B cell (primary cell): ENCODE measurements around the gene IGSF22. TPM values are rescaled to one million over a fixed set of nuclear protein-coding genes. Genes with fewer than 3 reads are reported as not detected.

Source experiments
- ATAC-seq: fragments of 200-7000 bp; cut with Tn5 transposase; one replicate; pipeline ENCODE4 v1.10.0; 2021; ENCODE audit warnings: low read depth, mild to moderate bottlenecking, moderate number of reproducible peaks, moderate library complexity
- CTCF ChIA-PET: fragments of 350-600 bp; sonication (Branson Sonifier 250); formaldehyde crosslinking; loops from one replicate; lab custom pipeline; 2021; ENCODE audit warnings: antibody characterized with exemption, inconsistent platforms; lab: Charles Lee
- POLR2A ChIA-PET: fragments of 350-600 bp; sonication (Branson Sonifier 250); formaldehyde crosslinking; loops from one replicate; lab custom pipeline; 2021; ENCODE audit warnings: antibody characterized with exemption; lab: Charles Lee
- DNase-seq: peaks from one replicate; pipeline ENCODE4 v3.0.0; 2013
- H2AFZ ChIP-seq: 2 replicates; pipeline ENCODE4 v1.6.1; 2012; ENCODE audit warnings: mild to moderate bottlenecking, low read depth, low read length; ENCODE audit not compliant: insufficient read depth, poor library complexity, severe bottlenecking
- H3K27ac ChIP-seq, 2 donors: 1 replicate in 1 of 2; 2 replicates in 1 of 2; pipeline ENCODE4 v1.5.1; 2012 to 2013; ENCODE audit warnings: low read length in 2 of 2, mild to moderate bottlenecking in 2 of 2, moderate library complexity in 1 of 2
- H3K27me3 ChIP-seq, 4 experiments: fragments of 200-600 bp in 1 of 4; sonication (generic) in 1 of 4; replicated peaks in 1 of 4; 1 replicate in 2 of 4; 2 replicates in 2 of 4; pipeline versions ENCODE4 v1.6.1 to v1.7.0; 2013 to 2016; ENCODE audit warnings: low read length in 3 of 4, mild to moderate bottlenecking in 2 of 4, mixed read lengths in 1 of 4, moderate library complexity in 1 of 4; ENCODE audit not compliant: insufficient read depth in 4 of 4, control insufficient read depth in 3 of 4; ENCODE audit errors: control extremely low read depth in 1 of 4
- H3K36me3 ChIP-seq, 2 experiments: replicated peaks in 1 of 2; 1 replicate in 1 of 2; 2 replicates in 1 of 2; pipeline versions ENCODE4 v1.6.1 to v1.7.1; 2013; ENCODE audit warnings: low read length in 1 of 2; ENCODE audit not compliant: insufficient read depth in 2 of 2, control insufficient read depth in 1 of 2; ENCODE audit errors: control extremely low read depth in 1 of 2, extremely low read depth in 1 of 2
- H3K4me1 ChIP-seq, 2 donors: fragments of 200-600 bp in 1 of 2; sonication (generic) in 1 of 2; 1 replicate in 1 of 2; 2 replicates in 1 of 2; pipeline versions ENCODE4 v1.5.1 to v1.6.1; 2013 to 2017; ENCODE audit warnings: low read length in 2 of 2; ENCODE audit not compliant: control insufficient read depth in 2 of 2, insufficient read depth in 2 of 2
- H3K4me2 ChIP-seq: replicated peaks from 2 replicates; pipeline ENCODE3; 2012; ENCODE audit warnings: mild to moderate bottlenecking, low read depth, low read length; ENCODE audit not compliant: poor library complexity, severe bottlenecking
- H3K4me3 ChIP-seq, 5 experiments: fragments of 200-600 bp in 1 of 5; sonication (generic) in 1 of 5; 1 replicate in 3 of 5; 2 replicates in 2 of 5; pipeline versions ENCODE4 v1.5.1 to v1.7.0; 2011 to 2016; ENCODE audit warnings: low read length in 4 of 5, mild to moderate bottlenecking in 4 of 5, low read depth in 2 of 5, control low read depth in 1 of 5, moderate library complexity in 1 of 5; ENCODE audit not compliant: insufficient read depth in 1 of 5; ENCODE audit errors: control extremely low read depth in 1 of 5, extremely low read depth in 1 of 5
- H3K79me2 ChIP-seq: fragments of 200-600 bp; sonication (generic); one replicate; pipeline ENCODE4 v1.6.0; 2016; ENCODE audit warnings: low read length; ENCODE audit not compliant: control insufficient read depth, insufficient read depth
- H3K9ac ChIP-seq: fragments of 200-600 bp; sonication (generic); 2 replicates; pipeline ENCODE4 v1.6.1; 2017; ENCODE audit warnings: mild to moderate bottlenecking, low read length, moderate library complexity
- H3K9me3 ChIP-seq, 3 donors: one replicate each; pipeline versions ENCODE4 v1.6.1 to v1.7.1; 2013; ENCODE audit warnings: low read length in 2 of 3; ENCODE audit not compliant: control insufficient read depth in 2 of 3, insufficient read depth in 1 of 3; ENCODE audit errors: control extremely low read depth in 1 of 3
- H4K20me1 ChIP-seq: 2 replicates; pipeline ENCODE4 v1.6.0; 2012; ENCODE audit warnings: mild to moderate bottlenecking, low read length; ENCODE audit not compliant: insufficient read depth, control insufficient read depth, poor library complexity, severe bottlenecking
- H3K27ac Mint-ChIP-seq: one replicate; pipeline ENCODE4 v1.8.0; 2021; ENCODE audit warnings: mixed read lengths
- H3K27me3 Mint-ChIP-seq: one replicate; pipeline ENCODE4 v1.8.0; 2021; ENCODE audit warnings: mixed read lengths
- H3K4me1 Mint-ChIP-seq: one replicate; pipeline ENCODE4 v1.8.0; 2021; ENCODE audit warnings: mixed read lengths
- H3K4me3 Mint-ChIP-seq: one replicate; pipeline ENCODE4 v1.8.0; 2021; ENCODE audit warnings: mixed read lengths
- H3K9me3 Mint-ChIP-seq: one replicate; pipeline ENCODE4 v1.8.0; 2022; ENCODE audit warnings: mixed read lengths; ENCODE audit not compliant: insufficient read depth
- CTCF ChIP-seq: fragments of 200-600 bp; IDR thresholded peaks from one replicate; pipeline ENCODE4 v1.8.0; 2022; ENCODE audit warnings: antibody characterized with exemption, mild to moderate bottlenecking
- EZH2 ChIP-seq: IDR thresholded peaks from 2 replicates; pipeline ENCODE4 v1.6.1; 2012; ENCODE audit warnings: borderline replicate concordance, low read depth, mild to moderate bottlenecking, moderate library complexity, low read length; ENCODE audit not compliant: insufficient read depth, poor library complexity, severe bottlenecking
- WGBS: methylation state at CpG from one replicate; pipeline ENCODE4 v1.1.5; 2013; ENCODE audit warnings: missing lambda C conversion rate; ENCODE audit not compliant: insufficient coverage; 5-methylcytosine and 5-hydroxymethylcytosine counted together
- intact Hi-C: fragments of 100-400 bp; cut with micrococcal nuclease; formaldehyde crosslinking; loops from one replicate; pipeline ENCODE4 v1.10.0; 2022
- polyA plus RNA-seq: library from polyadenylated mRNA; depleted of rRNA; stranded (reverse); fragments of >200 nt; gene quantifications from 2 replicates; pipeline ENCODE4 v1.2.3, GENCODE V29; 2012
- total RNA-seq, 2 donors: library from RNA; stranded (reverse); fragments of 120-200 nt in 1 of 2; gene quantifications; 1 replicate in 1 of 2; 2 replicates in 1 of 2; pipeline versions ENCODE4 v1.2.3 to v1.2.4, GENCODE V29; 2013 to 2022

Gene IGSF22
- total and polyA plus RNA-seq, 2 donors (not counting 1 experiment from before 2014, with no cell fraction given), result 0.91 to 2.6 TPM

GRCh38 chr11:18727479-18728236, 1.7 kb upstream of the IGSF22 start:
- DNase-seq (peak; percentile 60), ATAC-seq (peak; percentile 71)
- Histone ChIP-seq H3K79me2 (no peaks in the 10 kb centered on the region), H3K4me1 (peaks cover 12 to 17% of the 10 kb centered on the region in 2 donors), H3K36me3 (no peaks in the 10 kb centered on the region), H3K9me3 (no peaks in the 10 kb centered on the region), H3K9ac (no peak overlapping the region), H4K20me1 (no peaks in the 10 kb centered on the region), H3K27ac (no peak overlapping the region), H3K4me2 (peak overlapping the region; percentile 28), H3K4me3 (no peak overlapping the region), H3K27me3 (peaks cover 0 to 3% (median 0%) of the 10 kb centered on the region in 4 experiments), H2AFZ (no peak overlapping the region)
- WGBS, result 72% methylated on average over 7 of the region's 10 CpGs
- H3K27me3 Mint-ChIP-seq, result no peaks in the 10 kb centered on the region
- no peaks in the 10 kb centered on the region for H3K9me3 Mint-ChIP-seq
- no peak overlapping the region for H3K4me3 Mint-ChIP-seq
- intact Hi-C loops, result loop anchor here (10.0 kb wide), 1 partner anchor 333 kb away; the partner anchor contains the start of gene LDHA
- CTCF ChIA-PET, result interaction anchor here (0.7 to 6.1 kb wide), 13 partner anchors 9 to 622 kb away, joined by 3 to 92 read pairs (median 5); partner anchors contain the start of genes SAAL1 and TMEM86A
- H3K4me1 Mint-ChIP-seq, result peaks cover 15% of the 10 kb centered on the region
- TF ChIP-seq EZH2 (no peak), CTCF (peak; percentile 80)
- POLR2A ChIA-PET, result no interaction called here
- no peak overlapping the region for H3K27ac Mint-ChIP-seq

- POLR2A ChIA-PET, result no interaction called here
- H3K27me3 Mint-ChIP-seq, result no peaks in the 10 kb centered on the region
- Histone ChIP-seq H3K9me3 (no peaks in the 10 kb centered on the region), H3K4me1 (peaks cover 12 to 23% of the 10 kb centered on the region in 2 donors), H4K20me1 (no peaks in the 10 kb centered on the region), H3K4me2 (no peak overlapping the region), H3K4me3 (no peak overlapping the region), H3K36me3 (no peaks in the 10 kb centered on the region), H3K9ac (no peak overlapping the region), H3K79me2 (no peaks in the 10 kb centered on the region), H2AFZ (no peak overlapping the region), H3K27ac (no peak overlapping the region), H3K27me3 (peaks cover 0 to 3% (median 0%) of the 10 kb centered on the region in 4 experiments)
- peaks cover 14% of the 10 kb centered on the region for H3K4me1 Mint-ChIP-seq
- TF ChIP-seq EZH2, result no peak
- no peak for TF ChIP-seq CTCF
- intact Hi-C loops, result loop anchor here (5.0 to 10.0 kb wide), 2 partner anchors 92 to 329 kb away; partner anchors contain the start of genes LDHA and SPTY2D1
- H3K4me3 Mint-ChIP-seq, result no peak overlapping the region
- H3K9me3 Mint-ChIP-seq, result no peaks in the 10 kb centered on the region
- H3K27ac Mint-ChIP-seq, result no peak overlapping the region
- ATAC-seq, result no peak
- DNase-seq, result no peak
- CTCF ChIA-PET, result interaction anchor here (0.6 to 5.7 kb wide), 9 partner anchors 8 to 1701 kb away, joined by 3 to 59 read pairs (median 3); no protein-coding TSS in a partner anchor
- WGBS, result 75% methylated on average over 5 of the region's 7 CpGs
Measured at GRCh38 chr11:18723991-18724390, 2.0 kb downstream of the IGSF22 start.
